ENCODE results near the gene FOXP1. TPM values are rescaled to one million over a fixed set of nuclear protein-coding genes. Genes with fewer than 3 reads are reported as not detected.

FOXP1 gene
- total RNA-seq, 1 experiment from 2014 or later, result 58.4 TPM

DNA sequence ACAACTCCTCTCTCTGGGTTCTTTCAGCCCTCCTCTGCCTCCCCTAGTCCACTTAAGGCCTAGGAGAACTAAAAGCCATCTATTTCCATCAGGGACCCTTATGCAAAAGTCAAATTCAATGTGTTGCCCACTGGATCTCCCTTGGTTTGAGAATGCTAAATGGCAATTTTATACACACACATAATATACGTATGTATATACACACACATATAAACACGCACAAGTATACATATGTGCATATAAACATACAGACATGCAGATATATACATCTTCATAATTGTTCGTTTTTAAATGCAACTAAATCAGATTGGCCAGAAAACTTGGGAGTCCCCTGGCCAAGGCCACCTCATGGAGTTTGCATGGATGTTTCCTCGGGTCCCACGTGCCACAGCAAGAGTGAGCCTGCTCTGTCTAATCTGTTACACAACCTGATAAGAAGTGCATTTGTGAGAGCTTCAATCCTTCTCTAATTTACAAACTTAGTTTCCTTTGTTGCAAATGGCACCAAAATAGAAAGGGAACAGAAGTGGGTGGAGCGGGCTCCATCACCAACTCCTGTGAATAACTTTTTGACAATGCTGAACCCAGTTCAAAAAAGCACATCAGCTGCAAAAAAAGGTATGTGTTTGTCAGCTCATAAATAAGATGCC, 84.2 kb downstream of the FOXP1 start:
- no TSS peak for BruUV-seq (replicated peaks)
- H3K9me3 ChIP-seq (ENCODE audit: low read depth, low read length, poor library complexity, severe bottlenecking), result no peaks in the 10 kb centered on the region
- no peaks in the 10 kb centered on the region for H3K4me1 ChIP-seq (ENCODE audit: insufficient read depth, low read length, poor library complexity, severe bottlenecking)
- H3K36me3 ChIP-seq (ENCODE audit: insufficient read depth, low read length, poor library complexity, severe bottlenecking), result no peaks in the 10 kb centered on the region
- intact Hi-C loops (cut with micrococcal nuclease; ENCODE audit: unreplicated experiment), result no loop called here
- ChIA-PET POLR2A (ENCODE audit: low non-redundant PET) (no interaction called here), CTCF (no interaction called here)
- H3K27ac ChIP-seq (ENCODE audit: low read depth, low read length, poor library complexity, severe bottlenecking), result no peak overlapping the region
- TF ChIP-seq EZH2 (IDR thresholded peaks at IDR 0.05; ENCODE audit: borderline replicate concordance, low read depth, low read length, poor library complexity, severe bottlenecking), result no peak
- TF ChIP-seq, protein P1, sequence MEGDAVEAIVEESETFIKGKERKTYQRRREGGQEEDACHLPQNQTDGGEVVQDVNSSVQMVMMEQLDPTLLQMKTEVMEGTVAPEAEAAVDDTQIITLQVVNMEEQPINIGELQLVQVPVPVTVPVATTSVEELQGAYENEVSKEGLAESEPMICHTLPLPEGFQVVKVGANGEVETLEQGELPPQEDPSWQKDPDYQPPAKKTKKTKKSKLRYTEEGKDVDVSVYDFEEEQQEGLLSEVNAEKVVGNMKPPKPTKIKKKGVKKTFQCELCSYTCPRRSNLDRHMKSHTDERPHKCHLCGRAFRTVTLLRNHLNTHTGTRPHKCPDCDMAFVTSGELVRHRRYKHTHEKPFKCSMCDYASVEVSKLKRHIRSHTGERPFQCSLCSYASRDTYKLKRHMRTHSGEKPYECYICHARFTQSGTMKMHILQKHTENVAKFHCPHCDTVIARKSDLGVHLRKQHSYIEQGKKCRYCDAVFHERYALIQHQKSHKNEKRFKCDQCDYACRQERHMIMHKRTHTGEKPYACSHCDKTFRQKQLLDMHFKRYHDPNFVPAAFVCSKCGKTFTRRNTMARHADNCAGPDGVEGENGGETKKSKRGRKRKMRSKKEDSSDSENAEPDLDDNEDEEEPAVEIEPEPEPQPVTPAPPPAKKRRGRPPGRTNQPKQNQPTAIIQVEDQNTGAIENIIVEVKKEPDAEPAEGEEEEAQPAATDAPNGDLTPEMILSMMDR (conservative IDR thresholded peaks at IDR 0.05; ENCODE audit: low read depth, low read length), result no peak
- DNase-seq (ENCODE audit: low spot score), result no peak
- no peaks in the 10 kb centered on the region for H3K27me3 ChIP-seq (replicated peaks; ENCODE audit: insufficient read depth, low read depth, low read length, poor library complexity)
- H3K4me3 ChIP-seq (ENCODE audit: low read depth, low read length, poor library complexity, severe bottlenecking), result no peak overlapping the region

GRCh38 chr3:71498543-71498942, 85.0 kb downstream of the FOXP1 start:
- no peak for DNase-seq (ENCODE audit: low spot score)
- no peaks in the 10 kb centered on the region for H3K27me3 ChIP-seq (replicated peaks; ENCODE audit: insufficient read depth, low read depth, low read length, poor library complexity)
- TF ChIP-seq, protein P1 (conservative IDR thresholded peaks at IDR 0.05; ENCODE audit: low read depth, low read length), result no peak
- no peak for TF ChIP-seq EZH2 (IDR thresholded peaks at IDR 0.05; ENCODE audit: borderline replicate concordance, low read depth, low read length, poor library complexity, severe bottlenecking)
- no peak overlapping the region for H3K27ac ChIP-seq (ENCODE audit: low read depth, low read length, poor library complexity, severe bottlenecking)
- intact Hi-C loops (cut with micrococcal nuclease; ENCODE audit: unreplicated experiment), result no loop called here
- no peaks in the 10 kb centered on the region for H3K36me3 ChIP-seq (ENCODE audit: insufficient read depth, low read length, poor library complexity, severe bottlenecking)
- POLR2A ChIA-PET (ENCODE audit: low non-redundant PET), result no interaction called here
- CTCF ChIA-PET, result no interaction called here
- H3K9me3 ChIP-seq (ENCODE audit: low read depth, low read length, poor library complexity, severe bottlenecking), result no peaks in the 10 kb centered on the region
- BruUV-seq (replicated peaks), result no TSS peak
- no peak overlapping the region for H3K4me3 ChIP-seq (ENCODE audit: low read depth, low read length, poor library complexity, severe bottlenecking)
- no peaks in the 10 kb centered on the region for H3K4me1 ChIP-seq (ENCODE audit: insufficient read depth, low read length, poor library complexity, severe bottlenecking)

DNA sequence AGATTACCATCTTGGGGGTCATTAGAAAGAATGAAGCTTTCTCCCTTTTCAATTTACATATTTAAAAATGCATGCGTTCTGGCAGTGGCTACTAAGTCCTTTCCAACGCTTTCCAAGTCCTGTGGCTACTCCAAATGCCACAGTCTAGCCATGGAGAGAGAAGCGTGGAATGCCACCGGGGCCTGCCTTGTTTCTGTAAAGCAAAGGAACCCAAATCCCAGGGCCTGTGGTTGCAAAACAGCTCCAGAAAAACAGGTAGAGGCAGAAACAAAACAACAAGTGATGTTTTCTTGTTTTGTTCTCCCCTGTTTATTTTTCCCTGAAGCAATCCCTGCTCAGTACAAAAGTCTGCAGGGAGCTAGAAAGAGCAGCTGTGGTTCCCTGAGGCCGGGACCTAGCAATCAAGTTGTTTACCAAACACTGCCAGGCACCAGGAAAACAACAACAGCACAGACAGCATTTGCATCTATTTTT, 85.5 kb downstream of the FOXP1 start:
- no peak for TF ChIP-seq EZH2 (IDR thresholded peaks at IDR 0.05; ENCODE audit: borderline replicate concordance, low read depth, low read length, poor library complexity, severe bottlenecking)
- TF ChIP-seq, protein P1 (conservative IDR thresholded peaks at IDR 0.05; ENCODE audit: low read depth, low read length), result no peak
- Histone ChIP-seq H3K27ac (ENCODE audit: low read depth, low read length, poor library complexity, severe bottlenecking) (no peak overlapping the region), H3K36me3 (ENCODE audit: insufficient read depth, low read length, poor library complexity, severe bottlenecking) (no peaks in the 10 kb centered on the region), H3K27me3 (replicated peaks; ENCODE audit: insufficient read depth, low read depth, low read length, poor library complexity) (no peaks in the 10 kb centered on the region), H3K4me3 (ENCODE audit: low read depth, low read length, poor library complexity, severe bottlenecking) (no peak overlapping the region), H3K9me3 (ENCODE audit: low read depth, low read length, poor library complexity, severe bottlenecking) (no peaks in the 10 kb centered on the region), H3K4me1 (ENCODE audit: insufficient read depth, low read length, poor library complexity, severe bottlenecking) (no peaks in the 10 kb centered on the region)
- ChIA-PET POLR2A (ENCODE audit: low non-redundant PET) (no interaction called here), CTCF (no interaction called here)
- intact Hi-C loops (cut with micrococcal nuclease; ENCODE audit: unreplicated experiment), result no loop called here
- BruUV-seq (replicated peaks), result no TSS peak
- no peak for DNase-seq (ENCODE audit: low spot score)
